Measurements from ENCODE around the gene GHRH.

DNA sequence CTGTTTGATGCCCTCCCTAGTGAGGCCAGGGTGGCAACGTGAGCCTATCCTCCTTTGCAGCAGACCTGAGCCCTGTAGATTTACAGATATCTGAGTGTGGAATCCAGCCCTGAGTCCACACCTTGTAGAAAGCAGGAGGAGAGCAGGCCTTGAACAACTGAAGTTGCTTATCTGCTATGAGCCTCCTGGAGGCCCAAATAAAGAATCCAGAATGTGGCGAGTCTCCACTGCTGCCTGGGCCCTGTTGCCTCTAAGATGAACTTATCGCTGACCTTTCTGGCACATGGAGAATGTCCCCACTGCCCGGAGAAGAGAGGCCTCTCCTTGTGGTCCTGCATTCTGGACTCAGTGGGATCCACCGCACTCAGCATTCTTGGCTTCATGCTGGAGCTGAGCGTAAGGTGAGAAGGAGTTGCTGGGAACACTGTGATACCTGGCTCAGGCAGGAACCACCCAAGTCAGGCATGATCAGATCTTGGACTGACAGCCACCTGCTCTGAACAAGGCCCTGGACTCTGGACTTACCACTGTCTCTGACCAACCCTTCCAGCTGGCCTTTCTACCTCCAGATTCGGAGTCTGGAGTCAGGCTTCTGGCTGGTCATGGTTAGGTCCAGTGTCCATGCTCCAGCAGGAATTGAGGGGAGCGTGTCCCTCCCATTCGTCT is 22.0 kb upstream of the GHRH start:
- no peak for TF ChIP-seq RARB (CRISPR knock-in tag; IDR thresholded peaks at IDR 0.05)
- TF ChIP-seq KDM1A (IDR thresholded peaks at IDR 0.05; ENCODE audit: low read depth): no peak
- TF ChIP-seq CEBPB (IDR thresholded peaks at IDR 0.05): no peak
- no peak for TF ChIP-seq POLR2A (IDR thresholded peaks at IDR 0.05; ENCODE audit: low read length)
- TF ChIP-seq, protein P1, sequence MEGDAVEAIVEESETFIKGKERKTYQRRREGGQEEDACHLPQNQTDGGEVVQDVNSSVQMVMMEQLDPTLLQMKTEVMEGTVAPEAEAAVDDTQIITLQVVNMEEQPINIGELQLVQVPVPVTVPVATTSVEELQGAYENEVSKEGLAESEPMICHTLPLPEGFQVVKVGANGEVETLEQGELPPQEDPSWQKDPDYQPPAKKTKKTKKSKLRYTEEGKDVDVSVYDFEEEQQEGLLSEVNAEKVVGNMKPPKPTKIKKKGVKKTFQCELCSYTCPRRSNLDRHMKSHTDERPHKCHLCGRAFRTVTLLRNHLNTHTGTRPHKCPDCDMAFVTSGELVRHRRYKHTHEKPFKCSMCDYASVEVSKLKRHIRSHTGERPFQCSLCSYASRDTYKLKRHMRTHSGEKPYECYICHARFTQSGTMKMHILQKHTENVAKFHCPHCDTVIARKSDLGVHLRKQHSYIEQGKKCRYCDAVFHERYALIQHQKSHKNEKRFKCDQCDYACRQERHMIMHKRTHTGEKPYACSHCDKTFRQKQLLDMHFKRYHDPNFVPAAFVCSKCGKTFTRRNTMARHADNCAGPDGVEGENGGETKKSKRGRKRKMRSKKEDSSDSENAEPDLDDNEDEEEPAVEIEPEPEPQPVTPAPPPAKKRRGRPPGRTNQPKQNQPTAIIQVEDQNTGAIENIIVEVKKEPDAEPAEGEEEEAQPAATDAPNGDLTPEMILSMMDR (IDR thresholded peaks at IDR 0.05): no peak
